GM10847 (cell line): Measurements from ENCODE around the gene OR6C2.

Source experiments
- POLR2A ChIP-seq: IDR thresholded peaks from 2 replicates; pipeline ENCODE4 v1.6.1; 2011; ENCODE audit not compliant: insufficient read length; ENCODE audit errors: extremely low read depth

Gene OR6C2

GRCh38 chr12:55443776-55444175 lies at the start of gene OR6C2:
Gene OR6C2, plus strand, starts transcription at chr12:55444076. Its CDS starts 8,138 bp downstream, at chr12:55452214.
- no peak for TF ChIP-seq POLR2A

- TF ChIP-seq POLR2A, result no peak
Observed at GRCh38 chr12:55396326-55396725, 47.5 kb upstream of the OR6C2 start.

GRCh38 chr12:55400229-55400628 lies 43.6 kb upstream of the OR6C2 start, which contains the start of gene OR6C65:
Gene OR6C65, plus strand, starts transcription at chr12:55400529. Its CDS starts 0 bp downstream, at chr12:55400529.
- no peak for TF ChIP-seq POLR2A

GRCh38 chr12:55407866-55408265 lies 36.0 kb upstream of the OR6C2 start:
- no peak for TF ChIP-seq POLR2A

GRCh38 chr12:55416961-55417360 lies 26.9 kb upstream of the OR6C2 start:
- no peak for TF ChIP-seq POLR2A

- no peak for TF ChIP-seq POLR2A
Observed at GRCh38 chr12:55420307-55420962, 23.4 kb upstream of the OR6C2 start.

GRCh38 chr12:55425954-55426353 lies 17.9 kb upstream of the OR6C2 start, which contains the start of gene OR6C76:
Gene OR6C76, plus strand, starts transcription at chr12:55426254. Its CDS starts 0 bp downstream, at chr12:55426254.
- no peak for TF ChIP-seq POLR2A

GRCh38 chr12:55428331-55429243 lies 15.3 kb upstream of the OR6C2 start:
- TF ChIP-seq POLR2A, result no peak

GRCh38 chr12:55445357-55445756 lies 1.5 kb downstream of the OR6C2 start:
- TF ChIP-seq POLR2A, result no peak

- no peak for TF ChIP-seq POLR2A
Observed at GRCh38 chr12:55446326-55446725, 2.5 kb downstream of the OR6C2 start.

- TF ChIP-seq POLR2A, result no peak
Observed at GRCh38 chr12:55448825-55449224, 4.9 kb downstream of the OR6C2 start.

- TF ChIP-seq POLR2A, result no peak
Observed at GRCh38 chr12:55467836-55468235, 24.0 kb downstream of the OR6C2 start.

GRCh38 chr12:55469291-55469690 lies 25.4 kb downstream of the OR6C2 start:
- no peak for TF ChIP-seq POLR2A

- TF ChIP-seq POLR2A, result no peak
Observed at GRCh38 chr12:55470088-55470829, 26.4 kb downstream of the OR6C2 start, which contains the start of gene OR6C70. Gene OR6C70, minus strand, starts transcription at chr12:55470138. Its CDS starts 0 bp downstream, at chr12:55470138.

GRCh38 chr12:55472264-55472663 lies 28.4 kb downstream of the OR6C2 start:
- TF ChIP-seq POLR2A, result no peak
